BE2C (cell line): Measurements from ENCODE around the gene NCLN.
"Not testable (repeated sequence)": the region's sequence is repeated elsewhere in the genome, so short reads cannot be mapped to it uniquely, and the experiment has no call there.

Experiments
- DNase-seq: peaks from one replicate; pipeline ENCODE4 v3.0.0-alpha.2; 2020
- H3K27me3 ChIP-seq: fragments of 250-450 bp; sonication (Bioruptor Pico); 2 replicates; pipeline ENCODE4 v1.5.1; 2020; ENCODE audit warnings: mild to moderate bottlenecking
- H3K36me3 ChIP-seq: fragments of 250-450 bp; sonication (Bioruptor Pico); 2 replicates; pipeline ENCODE4 v1.5.1; 2020; ENCODE audit warnings: mild to moderate bottlenecking
- H3K4me1 ChIP-seq: fragments of 250-450 bp; sonication (Bioruptor Pico); 2 replicates; pipeline ENCODE4 v1.5.1; 2020
- H3K4me3 ChIP-seq: 2 replicates; pipeline ENCODE4 v1.5.1; 2011; ENCODE audit warnings: low read depth, low read length
- H3K9me3 ChIP-seq: fragments of 250-450 bp; sonication (Bioruptor Pico); 2 replicates; pipeline ENCODE4 v1.5.1; 2020
- TF ChIP-seq, protein P1 (sequence below): IDR thresholded peaks from 2 replicates; pipeline ENCODE4 v1.5.1; 2012; ENCODE audit warnings: mild to moderate bottlenecking, low read depth, low read length

The NCLN gene

GRCh38 chr19:3171894-3172672 is 13.6 kb upstream of the NCLN start:
- no peaks in the 10 kb centered on the region for H3K27me3 ChIP-seq
- no peaks in the 10 kb centered on the region for H3K9me3 ChIP-seq
- TF ChIP-seq, protein P1, sequence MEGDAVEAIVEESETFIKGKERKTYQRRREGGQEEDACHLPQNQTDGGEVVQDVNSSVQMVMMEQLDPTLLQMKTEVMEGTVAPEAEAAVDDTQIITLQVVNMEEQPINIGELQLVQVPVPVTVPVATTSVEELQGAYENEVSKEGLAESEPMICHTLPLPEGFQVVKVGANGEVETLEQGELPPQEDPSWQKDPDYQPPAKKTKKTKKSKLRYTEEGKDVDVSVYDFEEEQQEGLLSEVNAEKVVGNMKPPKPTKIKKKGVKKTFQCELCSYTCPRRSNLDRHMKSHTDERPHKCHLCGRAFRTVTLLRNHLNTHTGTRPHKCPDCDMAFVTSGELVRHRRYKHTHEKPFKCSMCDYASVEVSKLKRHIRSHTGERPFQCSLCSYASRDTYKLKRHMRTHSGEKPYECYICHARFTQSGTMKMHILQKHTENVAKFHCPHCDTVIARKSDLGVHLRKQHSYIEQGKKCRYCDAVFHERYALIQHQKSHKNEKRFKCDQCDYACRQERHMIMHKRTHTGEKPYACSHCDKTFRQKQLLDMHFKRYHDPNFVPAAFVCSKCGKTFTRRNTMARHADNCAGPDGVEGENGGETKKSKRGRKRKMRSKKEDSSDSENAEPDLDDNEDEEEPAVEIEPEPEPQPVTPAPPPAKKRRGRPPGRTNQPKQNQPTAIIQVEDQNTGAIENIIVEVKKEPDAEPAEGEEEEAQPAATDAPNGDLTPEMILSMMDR = no peak
- no peaks in the 10 kb centered on the region for H3K4me1 ChIP-seq
- no peak overlapping the region for H3K4me3 ChIP-seq
- no peak for DNase-seq
- no peaks in the 10 kb centered on the region for H3K36me3 ChIP-seq

GRCh38 chr19:3172673-3173000 is 13.1 kb upstream of the NCLN start:
- not testable (repeated sequence) for H3K4me1 ChIP-seq, H3K36me3 ChIP-seq, H3K9me3 ChIP-seq, DNase-seq, H3K27me3 ChIP-seq, H3K4me3 ChIP-seq

DNA sequence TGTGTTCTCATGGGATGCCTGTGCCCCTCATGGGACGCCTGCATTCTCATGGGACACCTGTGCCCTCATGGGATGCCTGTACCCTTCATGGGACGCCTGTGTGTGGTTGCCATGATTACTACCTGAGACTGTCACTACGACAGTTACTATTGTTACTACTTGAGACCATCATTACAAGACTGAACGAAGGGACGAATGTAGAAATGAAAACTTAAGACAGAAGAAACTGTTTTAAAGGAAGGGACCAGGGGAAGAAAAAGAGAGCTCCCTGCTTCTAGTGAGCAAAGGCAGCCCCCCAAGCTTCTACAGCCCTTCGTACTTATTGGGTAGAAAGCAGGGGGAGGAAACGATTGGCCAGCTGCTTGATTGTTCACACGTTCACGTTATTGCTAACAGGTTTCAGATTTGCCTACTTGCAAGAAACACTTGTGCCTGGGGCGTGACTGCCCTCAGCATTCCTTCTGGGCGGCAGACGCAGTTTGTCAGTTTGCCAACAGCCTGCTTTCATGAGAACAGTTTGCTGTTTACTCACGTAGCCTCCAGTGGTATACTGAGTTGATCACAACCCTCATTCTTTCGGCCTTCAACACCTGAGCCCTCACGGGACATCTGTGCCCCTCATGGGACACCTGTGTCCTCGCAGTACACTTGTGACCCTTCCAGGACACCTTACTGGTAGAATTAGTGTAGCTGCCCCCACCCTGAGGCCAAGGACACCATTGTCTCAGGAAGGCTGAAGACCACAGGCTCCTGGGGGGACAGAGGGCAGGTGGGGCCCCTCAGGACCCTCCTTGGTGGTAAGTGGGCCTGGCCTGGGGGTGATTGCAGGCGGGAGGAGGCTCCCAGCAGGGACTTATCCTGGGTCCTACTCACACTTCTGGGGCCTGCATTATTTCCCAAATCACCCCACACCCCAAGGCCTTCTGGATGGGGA is 9.7 kb upstream of the NCLN start:
- no peak for DNase-seq
- Histone ChIP-seq H3K27me3 (no peaks in the 10 kb centered on the region), H3K4me3 (no peak overlapping the region), H3K4me1 (no peaks in the 10 kb centered on the region), H3K9me3 (no peaks in the 10 kb centered on the region), H3K36me3 (no peaks in the 10 kb centered on the region)
- TF ChIP-seq, protein P1 = no peak

GRCh38 chr19:3176715-3177501 is 8.8 kb upstream of the NCLN start:
- H3K36me3 ChIP-seq = no peaks in the 10 kb centered on the region
- H3K9me3 ChIP-seq = no peaks in the 10 kb centered on the region
- no peaks in the 10 kb centered on the region for H3K27me3 ChIP-seq
- H3K4me1 ChIP-seq = no peaks in the 10 kb centered on the region
- TF ChIP-seq, protein P1 = no peak
- no peak overlapping the region for H3K4me3 ChIP-seq
- no peak for DNase-seq

DNA sequence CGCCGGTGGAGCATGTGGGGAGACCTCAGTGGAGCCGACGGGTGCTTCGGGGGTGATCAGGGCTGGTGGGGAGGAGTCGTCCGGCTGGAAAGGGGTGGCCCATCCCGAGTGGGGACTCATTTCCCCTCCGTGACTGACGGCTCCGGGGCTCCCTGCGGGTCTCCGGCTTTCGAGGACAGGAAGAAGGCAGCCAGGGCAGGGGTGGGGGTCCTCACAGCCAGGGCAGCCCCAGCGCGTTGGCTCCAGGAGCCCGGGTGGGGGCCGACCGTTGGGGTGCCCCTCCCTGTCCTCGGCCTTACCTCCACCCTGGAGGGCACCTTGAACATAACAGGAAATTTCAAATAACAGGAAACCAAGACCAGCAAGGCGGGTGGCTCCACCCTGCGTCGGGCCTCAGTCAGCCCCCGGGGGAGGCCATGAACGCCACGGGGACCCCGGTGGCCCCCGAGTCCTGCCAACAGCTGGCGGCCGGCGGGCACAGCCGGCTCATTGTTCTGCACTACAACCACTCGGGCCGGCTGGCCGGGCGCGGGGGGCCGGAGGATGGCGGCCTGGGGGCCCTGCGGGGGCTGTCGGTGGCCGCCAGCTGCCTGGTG is 7.3 kb upstream of the NCLN start, which contains the start of gene S1PR4:
TSS of gene S1PR4 (plus strand) at position 393 of the 596 bp plus-strand sequence. CDS start at position 417, 24 bp downstream.
- no peak within 1 kb of the TSS for H3K4me3 ChIP-seq
- H3K27me3 ChIP-seq = no peaks in the 10 kb centered on the region
- no peaks in the 10 kb centered on the region for H3K9me3 ChIP-seq
- TF ChIP-seq, protein P1 = no peak
- no peaks in the 10 kb centered on the region for H3K4me1 ChIP-seq
- no peak for DNase-seq
- H3K36me3 ChIP-seq = no peaks in the 10 kb centered on the region
